Lung (tissue), 12 donors: Measurements from ENCODE around the gene MKI67. TPM values are rescaled to one million over a fixed set of nuclear protein-coding genes. Genes with fewer than 3 reads are reported as not detected.

Source experiments
- ATAC-seq: fragments of 200-7000 bp; cut with Tn5 transposase; one replicate; pipeline ENCODE4 v1.9.1; 2020; ENCODE audit warnings: moderate number of reproducible peaks; ENCODE audit not compliant: insufficient read depth, low FRiP score
- DNase-seq, 3 donors: peaks; one replicate each; pipeline ENCODE4 v3.0.0-alpha.2; 2013 to 2017
- H3K27ac ChIP-seq, 2 donors: one replicate each; pipeline ENCODE4 v1.5.1; 2013; ENCODE audit warnings: mild to moderate bottlenecking in 2 of 2, moderate library complexity in 2 of 2, control low read depth in 1 of 2, inconsistent platforms in 1 of 2, low read depth in 1 of 2, low read length in 1 of 2
- H3K27me3 ChIP-seq, 3 donors: one replicate each; pipeline ENCODE4 v1.5.1; 2013; ENCODE audit warnings: low read length in 2 of 3; ENCODE audit not compliant: control insufficient read depth in 3 of 3, insufficient read depth in 3 of 3
- H3K36me3 ChIP-seq, 4 donors: one replicate each; pipeline ENCODE4 v1.5.1; 2013; ENCODE audit warnings: low read length in 4 of 4, mild to moderate bottlenecking in 1 of 4, moderate library complexity in 1 of 4; ENCODE audit not compliant: control insufficient read depth in 4 of 4, insufficient read depth in 4 of 4
- H3K4me1 ChIP-seq, 5 donors: one replicate each; pipeline ENCODE4 v1.5.1; 2013; ENCODE audit warnings: low read length in 5 of 5, mild to moderate bottlenecking in 2 of 5, moderate library complexity in 1 of 5; ENCODE audit not compliant: control insufficient read depth in 5 of 5, insufficient read depth in 5 of 5
- H3K4me3 ChIP-seq: one replicate; pipeline ENCODE4 v1.5.1; 2013; ENCODE audit warnings: mild to moderate bottlenecking, control low read depth, moderate library complexity
- H3K9ac ChIP-seq, 2 donors: one replicate each; pipeline ENCODE4 v1.5.1; 2013; ENCODE audit warnings: low read length in 2 of 2, control low read depth in 1 of 2; ENCODE audit not compliant: insufficient read depth in 1 of 2
- H3K9me3 ChIP-seq, 4 donors: one replicate each; pipeline ENCODE4 v1.5.1; 2013; ENCODE audit warnings: low read length in 3 of 4, mild to moderate bottlenecking in 1 of 4, moderate library complexity in 1 of 4; ENCODE audit not compliant: control insufficient read depth in 4 of 4, insufficient read depth in 3 of 4
- WGBS, 2 donors: extraction: QIAGEN DNeasy Blood & Tissue Kit; methylation state at CpG; one replicate each; pipeline ENCODE4 v1.1.7; 2013; 5-methylcytosine and 5-hydroxymethylcytosine counted together
- polyA plus RNA-seq, 2 donors: library from polyadenylated mRNA; stranded (reverse); fragments of 200-250 nt; gene quantifications; one replicate each; pipeline ENCODE4 v1.2.1, GENCODE V29; 2013
- total RNA-seq, 2 donors: library from RNA; depleted of rRNA in 1 of 2; stranded (reverse); fragments of >200 nt in 1 of 2; gene quantifications; one replicate each; pipeline ENCODE4 v1.2.1, GENCODE V29; 2014 to 2021
- TF ChIP-seq, protein P1 (sequence below): IDR thresholded peaks from 2 replicates; pipeline ENCODE4 v1.5.1; 2012; ENCODE audit warnings: mild to moderate bottlenecking; ENCODE audit errors: control extremely low read depth, extremely low read depth
- donor health status: control.
- donor health status: control.
- donor health status: Bipolar disorder and iron deficiency.
- donor health status: healthy.
- donor health status: DM: yes; HTN: yes; CAD: no.

MKI67 gene
- total and polyA plus RNA-seq, 4 donors, result 1.0 to 8.6 (median 2.1) TPM

DNA sequence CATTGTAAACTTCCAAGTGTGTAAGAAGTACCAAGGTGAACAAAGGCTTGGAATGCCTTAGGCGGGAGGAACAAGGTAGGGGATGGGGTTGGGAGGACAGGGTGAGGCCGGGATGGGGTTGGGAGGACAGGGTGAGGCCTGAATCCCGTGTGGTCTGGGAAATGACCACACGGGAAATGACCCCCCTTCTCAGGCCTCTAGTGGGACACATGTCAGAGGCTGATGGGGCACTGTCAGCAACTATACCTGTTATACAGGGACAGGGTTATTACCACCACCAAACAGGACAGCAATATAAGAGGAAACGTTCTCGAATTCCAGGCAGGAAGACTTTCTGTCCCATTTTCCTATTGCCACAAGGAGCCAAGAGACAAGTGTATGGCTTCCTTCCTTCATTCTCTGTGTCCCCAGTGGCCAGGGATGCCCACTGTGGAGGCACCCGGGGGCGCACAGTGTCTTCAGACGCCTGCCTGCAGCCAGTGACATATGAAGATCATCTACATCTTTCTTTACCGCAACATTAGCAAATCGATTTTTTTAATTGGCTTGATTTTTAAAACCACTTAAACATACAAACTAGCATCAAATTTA is 1.3 kb downstream of the MKI67 start:
- no peaks in the 10 kb centered on the region for H3K36me3 ChIP-seq
- H3K27me3 ChIP-seq, result no peaks in the 10 kb centered on the region
- DNase-seq (no peak), ATAC-seq (no peak)
- TF ChIP-seq, protein P1, sequence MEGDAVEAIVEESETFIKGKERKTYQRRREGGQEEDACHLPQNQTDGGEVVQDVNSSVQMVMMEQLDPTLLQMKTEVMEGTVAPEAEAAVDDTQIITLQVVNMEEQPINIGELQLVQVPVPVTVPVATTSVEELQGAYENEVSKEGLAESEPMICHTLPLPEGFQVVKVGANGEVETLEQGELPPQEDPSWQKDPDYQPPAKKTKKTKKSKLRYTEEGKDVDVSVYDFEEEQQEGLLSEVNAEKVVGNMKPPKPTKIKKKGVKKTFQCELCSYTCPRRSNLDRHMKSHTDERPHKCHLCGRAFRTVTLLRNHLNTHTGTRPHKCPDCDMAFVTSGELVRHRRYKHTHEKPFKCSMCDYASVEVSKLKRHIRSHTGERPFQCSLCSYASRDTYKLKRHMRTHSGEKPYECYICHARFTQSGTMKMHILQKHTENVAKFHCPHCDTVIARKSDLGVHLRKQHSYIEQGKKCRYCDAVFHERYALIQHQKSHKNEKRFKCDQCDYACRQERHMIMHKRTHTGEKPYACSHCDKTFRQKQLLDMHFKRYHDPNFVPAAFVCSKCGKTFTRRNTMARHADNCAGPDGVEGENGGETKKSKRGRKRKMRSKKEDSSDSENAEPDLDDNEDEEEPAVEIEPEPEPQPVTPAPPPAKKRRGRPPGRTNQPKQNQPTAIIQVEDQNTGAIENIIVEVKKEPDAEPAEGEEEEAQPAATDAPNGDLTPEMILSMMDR, result no peak
- H3K9me3 ChIP-seq, result peaks cover 0 to 2% (median 0%) of the 10 kb centered on the region in 4 donors
- H3K4me1 ChIP-seq, result peaks cover 0 to 21% (median 8%) of the 10 kb centered on the region in 5 donors
- H3K9ac ChIP-seq, result peak overlapping the region in 1 of 2 donors; percentile 49
- no peak overlapping the region for H3K27ac ChIP-seq
- WGBS, 2 donors, result 35 to 36% methylated on average over 11 of the region's 11 CpGs
- H3K4me3 ChIP-seq, result no peak overlapping the region

DNA sequence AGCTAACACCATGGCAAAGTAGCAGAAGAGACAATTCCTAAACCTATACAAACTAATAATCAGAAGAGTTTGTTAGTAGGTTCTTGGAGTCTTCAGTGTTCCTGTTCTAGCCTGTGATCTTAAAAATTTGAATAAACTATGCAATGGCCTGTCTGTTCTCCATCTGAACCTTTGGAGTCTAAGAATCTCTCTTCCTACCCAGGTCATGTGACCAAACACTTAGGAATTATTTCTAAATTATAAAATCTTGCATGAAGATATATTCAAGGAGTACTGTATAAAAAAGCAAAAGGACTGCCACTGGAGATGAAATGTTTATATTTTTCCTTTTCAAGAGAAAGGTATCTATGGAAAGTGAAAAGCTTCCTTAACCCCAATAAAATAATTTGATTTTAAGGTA is 2.4 kb downstream of the MKI67 start:
- no peak overlapping the region for H3K9ac ChIP-seq
- peaks cover 0 to 2% (median 0%) of the 10 kb centered on the region in 4 donors for H3K9me3 ChIP-seq
- ATAC-seq (no peak), DNase-seq (no peak)
- no peak overlapping the region for H3K27ac ChIP-seq
- TF ChIP-seq, protein P1, result no peak
- H3K4me3 ChIP-seq, result no peak overlapping the region
- H3K4me1 ChIP-seq, result peaks cover 0 to 21% (median 8%) of the 10 kb centered on the region in 5 donors
- H3K27me3 ChIP-seq, result no peaks in the 10 kb centered on the region
- peaks cover 0 to 5% (median 2%) of the 10 kb centered on the region in 4 donors for H3K36me3 ChIP-seq

DNA sequence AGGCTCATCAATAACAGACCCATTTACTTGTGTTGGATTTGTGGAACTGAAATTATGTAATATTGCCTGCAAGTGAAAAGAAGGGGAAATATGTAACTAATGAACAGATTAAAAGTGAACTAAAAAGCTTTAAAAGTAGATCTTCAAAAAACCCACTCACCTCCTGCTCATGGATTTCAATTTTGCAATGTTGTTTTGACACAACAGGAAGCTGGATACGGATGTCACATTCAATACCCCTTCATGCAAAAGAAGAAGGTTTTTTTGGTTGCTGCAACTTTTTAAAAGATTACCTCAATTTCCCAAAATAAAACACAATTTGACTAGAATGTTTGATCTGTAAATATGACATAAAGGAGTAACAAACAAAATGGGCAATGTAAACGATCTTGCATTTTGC is 3.3 kb downstream of the MKI67 start:
- H3K9me3 ChIP-seq, result peaks cover 0 to 2% (median 0%) of the 10 kb centered on the region in 4 donors
- H3K4me1 ChIP-seq, result peaks cover 0 to 21% (median 8%) of the 10 kb centered on the region in 5 donors
- WGBS, 2 donors, result 45 to 72% methylated on average over 2 of the region's 2 CpGs
- peaks cover 0 to 10% (median 2%) of the 10 kb centered on the region in 4 donors for H3K36me3 ChIP-seq
- no peak for DNase-seq
- H3K4me3 ChIP-seq, result no peak overlapping the region
- TF ChIP-seq, protein P1, result no peak
- ATAC-seq, result no peak
- no peak overlapping the region for H3K27ac ChIP-seq
- no peak overlapping the region for H3K9ac ChIP-seq
- H3K27me3 ChIP-seq, result no peaks in the 10 kb centered on the region
